ENCODE data around the gene TTC39B.

DNA sequence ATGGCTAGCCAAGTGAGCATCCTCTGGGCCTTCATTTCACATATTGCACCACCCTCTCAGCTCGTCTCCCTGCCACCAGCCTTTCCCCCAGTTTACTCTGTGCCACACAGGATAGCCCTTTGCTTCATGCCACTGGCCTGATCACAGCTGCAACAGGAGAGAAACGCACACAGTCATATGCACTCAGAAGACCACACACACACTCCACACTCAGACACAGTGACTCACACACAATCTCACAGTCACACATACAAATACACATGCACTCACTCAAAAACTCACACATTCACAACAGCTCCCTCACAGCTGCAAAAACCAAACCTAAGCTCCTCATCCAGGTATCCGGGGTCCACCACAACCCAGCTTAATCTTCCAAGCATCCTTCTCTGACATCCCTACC, 38.7 kb downstream of the TTC39B start:
- no peak for TF ChIP-seq POLR2A (IDR thresholded peaks at IDR 0.05)
- TF ChIP-seq, protein P1, sequence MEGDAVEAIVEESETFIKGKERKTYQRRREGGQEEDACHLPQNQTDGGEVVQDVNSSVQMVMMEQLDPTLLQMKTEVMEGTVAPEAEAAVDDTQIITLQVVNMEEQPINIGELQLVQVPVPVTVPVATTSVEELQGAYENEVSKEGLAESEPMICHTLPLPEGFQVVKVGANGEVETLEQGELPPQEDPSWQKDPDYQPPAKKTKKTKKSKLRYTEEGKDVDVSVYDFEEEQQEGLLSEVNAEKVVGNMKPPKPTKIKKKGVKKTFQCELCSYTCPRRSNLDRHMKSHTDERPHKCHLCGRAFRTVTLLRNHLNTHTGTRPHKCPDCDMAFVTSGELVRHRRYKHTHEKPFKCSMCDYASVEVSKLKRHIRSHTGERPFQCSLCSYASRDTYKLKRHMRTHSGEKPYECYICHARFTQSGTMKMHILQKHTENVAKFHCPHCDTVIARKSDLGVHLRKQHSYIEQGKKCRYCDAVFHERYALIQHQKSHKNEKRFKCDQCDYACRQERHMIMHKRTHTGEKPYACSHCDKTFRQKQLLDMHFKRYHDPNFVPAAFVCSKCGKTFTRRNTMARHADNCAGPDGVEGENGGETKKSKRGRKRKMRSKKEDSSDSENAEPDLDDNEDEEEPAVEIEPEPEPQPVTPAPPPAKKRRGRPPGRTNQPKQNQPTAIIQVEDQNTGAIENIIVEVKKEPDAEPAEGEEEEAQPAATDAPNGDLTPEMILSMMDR (IDR thresholded peaks at IDR 0.05), result no peak
